Mesendoderm (in vitro differentiated cells): ENCODE data around the gene GORASP2. TPM values are rescaled to one million over a fixed set of nuclear protein-coding genes. Genes with fewer than 3 reads are reported as not detected.

Source experiments
- DNase-seq: peaks from one replicate; pipeline ENCODE4 v3.0.0; 2013
- H2AK5ac ChIP-seq: 2 replicates; pipeline ENCODE4 v1.6.1; 2013; ENCODE audit warnings: low read length, inconsistent platforms
- H2BK120ac ChIP-seq: 2 replicates; pipeline ENCODE4 v1.6.1; 2013; ENCODE audit warnings: low read depth, mild to moderate bottlenecking, low read length, moderate library complexity, mixed read lengths
- H2BK15ac ChIP-seq: replicated peaks from 2 replicates; pipeline ENCODE4 v1.6.1; 2013; ENCODE audit warnings: low read depth, mild to moderate bottlenecking, moderate library complexity
- H2BK5ac ChIP-seq: 2 replicates; pipeline ENCODE4 v1.6.1; 2013; ENCODE audit warnings: low read length, inconsistent platforms
- H3K18ac ChIP-seq: 2 replicates; pipeline ENCODE4 v1.6.1; 2013; ENCODE audit warnings: mild to moderate bottlenecking, low read length, mixed read lengths
- H3K23ac ChIP-seq: one replicate; pipeline ENCODE4 v1.6.1; 2013; ENCODE audit warnings: low read length
- H3K27ac ChIP-seq: 2 replicates; pipeline ENCODE4 v1.5.1; 2013; ENCODE audit warnings: low read depth, mild to moderate bottlenecking, inconsistent platforms, low read length, moderate library complexity
- H3K27me3 ChIP-seq: 2 replicates; pipeline ENCODE4 v1.6.1; 2013; ENCODE audit warnings: low read length, control low read depth, mild to moderate bottlenecking, inconsistent platforms; ENCODE audit not compliant: insufficient read depth, poor library complexity
- H3K36me3 ChIP-seq: 2 replicates; pipeline ENCODE4 v1.6.1; 2013; ENCODE audit warnings: low read length, inconsistent platforms; ENCODE audit not compliant: control insufficient read depth, insufficient read depth
- H3K4ac ChIP-seq: one replicate; pipeline ENCODE4 v1.6.1; 2013; ENCODE audit warnings: low read depth, mild to moderate bottlenecking, low read length, moderate library complexity
- H3K4me1 ChIP-seq: 2 replicates; pipeline ENCODE4 v1.6.1; 2013; ENCODE audit warnings: low read depth, low read length, inconsistent platforms; ENCODE audit not compliant: control insufficient read depth
- H3K4me2 ChIP-seq: 2 replicates; pipeline ENCODE4 v1.6.1; 2013; ENCODE audit warnings: low read length
- H3K4me3 ChIP-seq: 2 replicates; pipeline ENCODE4 v1.5.1; 2013; ENCODE audit warnings: mild to moderate bottlenecking, low read length
- H3K56ac ChIP-seq: one replicate; pipeline ENCODE4 v1.6.1; 2013; ENCODE audit warnings: low read length
- H3K79me1 ChIP-seq: 2 replicates; pipeline ENCODE4 v1.6.1; 2013; ENCODE audit warnings: low read length, inconsistent platforms
- H3K79me2 ChIP-seq: 2 replicates; pipeline ENCODE4 v1.6.1; 2013; ENCODE audit warnings: mild to moderate bottlenecking, low read length; ENCODE audit not compliant: control insufficient read depth, insufficient read depth
- H3K9ac ChIP-seq: 2 replicates; pipeline ENCODE4 v1.6.1; 2013; ENCODE audit warnings: low read length, inconsistent platforms
- H4K5ac ChIP-seq: one replicate; pipeline ENCODE4 v1.6.1; 2013; ENCODE audit warnings: low read length
- H4K8ac ChIP-seq: one replicate; pipeline ENCODE4 v1.6.1; 2013; ENCODE audit warnings: low read depth, mild to moderate bottlenecking, control low read depth, low read length, moderate library complexity
- WGBS: extraction: QIAGEN DNeasy Blood & Tissue Kit; methylation state at CpG from one replicate; pipeline ENCODE4 v1.1.7; 2013; ENCODE audit warnings: low lambda C conversion rate, missing lambda C conversion rate; ENCODE audit not compliant: insufficient coverage; ENCODE audit errors: extremely low coverage; 5-methylcytosine and 5-hydroxymethylcytosine counted together
- polyA plus RNA-seq, 2 experiments: library from polyadenylated mRNA; stranded (reverse); fragments of 200-250 nt; gene quantifications; one replicate each; pipeline ENCODE4 v1.2.3, GENCODE V29; 2013

Gene GORASP2
- polyA plus RNA-seq (2013, experiment 1 of 2): 117 TPM
- 121 TPM for polyA plus RNA-seq (2013, experiment 2 of 2)

GRCh38 chr2:170928824-170929685 lies at the start of gene GORASP2:
TSS of gene GORASP2 (plus strand) at chr2:170929253. CDS start at chr2:170929341, 88 bp downstream.
- Histone ChIP-seq H3K27me3 (no peaks in the 10 kb centered on the region), H3K79me1 (peaks cover 2% of the 10 kb centered on the region), H3K56ac (peak within 1 kb of the TSS; percentile 87), H4K5ac (no peak within 1 kb of the TSS), H3K4ac (peak within 1 kb of the TSS; percentile 40), H3K23ac (peak within 1 kb of the TSS; percentile 74), H3K4me1 (peaks cover 3% of the 10 kb centered on the region), H2AK5ac (no peak within 1 kb of the TSS), H2BK5ac (peak within 1 kb of the TSS; percentile 20), H4K8ac (peak within 1 kb of the TSS; percentile 94), H3K36me3 (no peaks in the 10 kb centered on the region), H3K18ac (peak within 1 kb of the TSS; percentile 83), H3K79me2 (peaks cover 42% of the 10 kb centered on the region), H3K4me3 (peak within 1 kb of the TSS; percentile 97), H2BK15ac (no peak within 1 kb of the TSS), H3K27ac (peak within 1 kb of the TSS; percentile 76), H3K9ac (peak within 1 kb of the TSS; percentile 93), H2BK120ac (peak within 1 kb of the TSS; percentile 46), H3K4me2 (peak within 1 kb of the TSS; percentile 95)
- WGBS: no CpG with 5 or more reads among the region's 95 CpGs
- peak; percentile 100 for DNase-seq

DNA sequence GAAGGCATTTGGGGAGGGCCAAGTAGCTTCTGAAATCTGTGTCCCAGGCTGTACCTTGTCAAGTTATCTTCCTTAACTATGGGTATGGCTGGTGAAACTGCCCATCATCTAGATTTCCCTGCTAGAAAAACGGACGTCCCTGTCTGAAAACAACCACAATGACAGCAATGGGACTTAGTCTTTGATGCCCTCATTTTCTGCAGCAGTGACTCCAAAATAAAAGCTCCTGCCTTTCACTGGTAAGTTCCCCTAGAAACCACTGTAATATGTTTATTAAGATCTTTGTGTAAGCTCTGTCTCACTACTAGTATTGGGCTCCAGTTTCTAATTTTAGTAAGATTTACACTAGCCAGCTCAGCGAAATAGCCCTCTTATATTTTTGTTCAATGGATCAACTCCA lies 47.2 kb upstream of the GORASP2 start:
- Histone ChIP-seq H4K5ac (no peak overlapping the region), H2BK5ac (no peak overlapping the region), H3K9ac (no peak overlapping the region), H4K8ac (no peak overlapping the region), H3K18ac (no peak overlapping the region), H3K27ac (no peak overlapping the region), H3K23ac (no peak overlapping the region), H3K4me1 (no peaks in the 10 kb centered on the region), H2BK15ac (no peak overlapping the region), H2BK120ac (no peak overlapping the region), H3K79me2 (no peaks in the 10 kb centered on the region), H2AK5ac (no peak overlapping the region), H3K36me3 (no peaks in the 10 kb centered on the region), H3K56ac (no peak overlapping the region), H3K4ac (no peak overlapping the region), H3K27me3 (no peaks in the 10 kb centered on the region), H3K4me3 (no peak overlapping the region), H3K4me2 (no peak overlapping the region), H3K79me1 (no peaks in the 10 kb centered on the region)
- no peak for DNase-seq
- no CpG with 5 or more reads among the region's 3 CpGs for WGBS

DNA sequence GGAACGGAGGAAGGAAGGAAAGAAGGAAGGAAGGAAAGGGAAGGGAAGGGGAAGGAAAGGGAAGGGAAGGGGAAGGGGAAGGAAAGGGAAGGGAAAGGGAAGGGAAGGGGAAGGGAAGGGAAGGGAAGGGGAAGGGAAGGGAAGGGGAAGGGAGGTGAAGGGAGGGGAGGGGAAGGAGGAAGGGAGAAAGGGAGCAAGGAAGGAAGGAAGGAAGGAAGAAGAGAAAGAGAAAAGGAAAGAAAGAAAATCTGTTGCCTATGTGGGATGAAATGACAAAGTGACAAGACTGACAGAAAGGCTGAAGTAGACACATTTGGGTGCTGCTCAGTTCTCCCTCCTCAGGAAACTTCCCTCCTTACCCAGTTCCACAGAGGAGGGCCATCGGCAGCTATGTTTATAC lies 46.3 kb upstream of the GORASP2 start:
- no peak for DNase-seq
- Histone ChIP-seq H3K18ac (no peak overlapping the region), H3K4me1 (no peaks in the 10 kb centered on the region), H3K9ac (no peak overlapping the region), H3K36me3 (no peaks in the 10 kb centered on the region), H2BK15ac (no peak overlapping the region), H3K23ac (no peak overlapping the region), H3K27me3 (no peaks in the 10 kb centered on the region), H3K4ac (no peak overlapping the region), H3K4me2 (no peak overlapping the region), H3K79me2 (no peaks in the 10 kb centered on the region), H2BK120ac (no peak overlapping the region), H2AK5ac (no peak overlapping the region), H3K56ac (no peak overlapping the region), H3K27ac (no peak overlapping the region), H2BK5ac (no peak overlapping the region), H3K4me3 (no peak overlapping the region), H3K79me1 (no peaks in the 10 kb centered on the region), H4K8ac (no peak overlapping the region), H4K5ac (no peak overlapping the region)
- no CpG with 5 or more reads among the region's 2 CpGs for WGBS

- Histone ChIP-seq H2AK5ac (no peak overlapping the region), H3K79me2 (no peaks in the 10 kb centered on the region), H2BK15ac (no peak overlapping the region), H3K27ac (no peak overlapping the region), H3K4ac (no peak overlapping the region), H3K56ac (no peak overlapping the region), H3K27me3 (no peaks in the 10 kb centered on the region), H3K18ac (no peak overlapping the region), H2BK120ac (no peak overlapping the region), H3K9ac (no peak overlapping the region), H3K79me1 (no peaks in the 10 kb centered on the region), H3K36me3 (no peaks in the 10 kb centered on the region), H3K4me3 (no peak overlapping the region), H4K5ac (no peak overlapping the region), H3K4me2 (no peak overlapping the region), H4K8ac (no peak overlapping the region), H3K23ac (no peak overlapping the region), H3K4me1 (no peaks in the 10 kb centered on the region), H2BK5ac (no peak overlapping the region)
- no peak for DNase-seq
- WGBS: no CpG with 5 or more reads among the region's 2 CpGs
Observed at GRCh38 chr2:170883683-170884082, 45.4 kb upstream of the GORASP2 start.

GRCh38 chr2:170885130-170885791 lies 43.8 kb upstream of the GORASP2 start:
- Histone ChIP-seq H2BK120ac (no peak overlapping the region), H3K27me3 (no peaks in the 10 kb centered on the region), H3K9ac (no peak overlapping the region), H3K79me1 (no peaks in the 10 kb centered on the region), H2BK15ac (no peak overlapping the region), H3K4me1 (no peaks in the 10 kb centered on the region), H3K4ac (no peak overlapping the region), H3K18ac (no peak overlapping the region), H2AK5ac (no peak overlapping the region), H2BK5ac (no peak overlapping the region), H3K56ac (no peak overlapping the region), H3K79me2 (no peaks in the 10 kb centered on the region), H3K36me3 (no peaks in the 10 kb centered on the region), H4K5ac (no peak overlapping the region), H3K27ac (no peak overlapping the region), H3K4me2 (no peak overlapping the region), H4K8ac (no peak overlapping the region), H3K23ac (no peak overlapping the region), H3K4me3 (no peak overlapping the region)
- no CpG with 5 or more reads among the region's 5 CpGs for WGBS
- peak; percentile 30 for DNase-seq
